Activated CD8-positive, alpha-beta memory T cell treated with anti-CD3 and anti-CD28 coated beads, Interleukin-2, amount 50 U/mL, for 24 hours (primary cell): ENCODE measurements around the gene GLUD1.
"Not testable (repeated sequence)": the region's sequence is repeated elsewhere in the genome, so short reads cannot be mapped to it uniquely, and the experiment has no call there.

Experiments used
- DNase-seq: peaks from one replicate; pipeline ENCODE4 v3.0.0-alpha.2; 2020; ENCODE audit errors: extremely low read depth

GLUD1 gene

GRCh38 chr10:87090779-87091178, 3.9 kb downstream of the GLUD1 start:
- no peak for DNase-seq

- DNase-seq = no peak
Observed at GRCh38 chr10:87089746-87090145, 4.9 kb downstream of the GLUD1 start.

DNA sequence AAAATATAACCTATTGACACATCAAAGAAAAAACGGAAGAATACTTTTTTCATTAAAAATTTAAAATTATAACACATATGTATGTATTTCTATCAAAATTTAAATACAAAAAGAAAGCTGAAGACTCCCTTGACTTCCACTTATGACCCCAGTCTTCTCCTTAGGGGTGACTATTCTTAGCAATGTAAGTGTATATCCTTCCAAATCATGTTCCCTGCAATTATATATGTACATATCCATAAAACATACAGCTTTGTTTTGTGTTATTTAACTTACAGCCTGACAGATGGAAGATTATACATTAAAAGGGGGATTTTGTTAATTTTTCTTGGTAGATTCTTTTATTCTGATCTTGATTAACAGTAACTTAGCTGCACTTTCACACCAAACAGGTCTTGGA, 9.1 kb downstream of the GLUD1 start:
- no peak for DNase-seq

GRCh38 chr10:87084291-87084782, 10.3 kb downstream of the GLUD1 start:
- not testable (repeated sequence) for DNase-seq

- DNase-seq = not testable (repeated sequence)
Observed at GRCh38 chr10:87083576-87084290, 10.9 kb downstream of the GLUD1 start.

DNA sequence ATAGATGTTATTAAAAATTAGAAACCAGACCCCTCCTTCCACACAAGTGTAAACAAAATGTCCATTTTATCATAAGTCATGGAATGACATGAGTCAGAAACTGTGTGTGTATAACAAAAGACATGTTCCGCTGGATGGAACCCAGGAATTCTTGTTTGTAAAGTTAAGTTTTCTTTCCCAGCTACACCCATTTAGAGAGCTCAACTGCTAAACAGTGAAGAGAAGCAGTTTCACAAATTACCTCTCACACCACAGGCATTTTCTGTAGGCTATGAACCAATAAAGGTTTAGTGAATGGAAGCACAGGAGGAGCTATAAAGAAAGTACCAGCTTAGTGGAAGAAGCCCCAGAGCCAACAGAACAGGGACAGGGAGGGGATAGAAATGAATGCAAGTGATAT, 12.4 kb downstream of the GLUD1 start:
- not testable (repeated sequence) for DNase-seq

- not testable (repeated sequence) for DNase-seq
Observed at GRCh38 chr10:87081574-87081973, 13.1 kb downstream of the GLUD1 start.

DNA sequence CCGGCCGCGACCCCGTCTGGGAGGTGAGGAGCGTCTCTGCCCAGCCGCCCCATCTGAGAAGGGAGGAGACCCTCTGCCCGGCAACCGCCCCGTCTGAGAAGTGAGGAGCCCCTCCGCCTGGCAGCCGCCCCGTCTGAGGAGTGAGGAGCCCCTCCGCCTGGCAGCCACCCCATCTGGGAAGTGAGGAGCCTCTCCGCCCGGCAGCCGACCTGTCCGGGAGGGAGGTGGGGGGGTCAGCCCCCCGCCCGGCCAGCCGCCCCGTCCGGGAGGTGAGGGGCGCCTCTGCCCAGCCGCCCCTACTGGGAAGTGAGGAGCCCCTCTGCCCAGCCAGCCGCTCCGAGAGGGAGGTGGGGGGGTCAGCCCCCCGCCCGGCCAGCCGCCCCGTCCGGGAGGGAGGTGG, 14.0 kb downstream of the GLUD1 start:
- not testable (repeated sequence) for DNase-seq

DNA sequence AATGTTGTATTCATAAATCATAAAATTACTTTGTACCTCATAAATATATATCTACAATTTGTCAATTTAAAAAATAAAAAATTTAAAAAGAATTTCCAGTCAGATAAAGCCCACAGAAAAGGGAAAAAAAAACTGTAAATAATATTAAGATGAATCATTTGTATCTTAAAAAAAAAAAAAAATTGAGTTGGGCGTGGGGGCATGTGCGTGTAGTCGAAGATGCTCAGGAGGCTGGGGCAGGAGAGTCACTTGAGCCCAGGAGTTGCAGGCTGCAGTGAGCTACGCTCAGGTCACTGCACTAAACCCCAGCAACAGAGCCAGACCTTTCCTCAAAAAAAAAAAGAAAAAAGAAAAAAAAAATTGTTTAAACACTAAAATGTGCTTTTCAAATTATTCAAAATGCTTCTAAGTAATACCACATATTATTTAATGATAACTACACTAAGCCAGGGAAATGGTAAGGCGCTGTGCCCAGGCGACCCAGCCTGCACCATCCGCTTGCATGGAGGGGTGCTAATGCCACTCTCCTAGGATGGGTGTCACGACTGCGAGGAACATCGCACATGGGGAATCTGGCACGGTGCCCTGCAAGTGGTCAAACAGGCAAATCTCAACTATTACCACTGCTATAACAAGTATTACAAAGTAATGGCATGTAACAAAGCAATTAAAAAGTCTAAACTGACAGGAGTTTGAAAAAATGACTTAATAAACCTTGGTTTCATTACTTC, 15.4 kb downstream of the GLUD1 start:
- DNase-seq = no peak

DNA sequence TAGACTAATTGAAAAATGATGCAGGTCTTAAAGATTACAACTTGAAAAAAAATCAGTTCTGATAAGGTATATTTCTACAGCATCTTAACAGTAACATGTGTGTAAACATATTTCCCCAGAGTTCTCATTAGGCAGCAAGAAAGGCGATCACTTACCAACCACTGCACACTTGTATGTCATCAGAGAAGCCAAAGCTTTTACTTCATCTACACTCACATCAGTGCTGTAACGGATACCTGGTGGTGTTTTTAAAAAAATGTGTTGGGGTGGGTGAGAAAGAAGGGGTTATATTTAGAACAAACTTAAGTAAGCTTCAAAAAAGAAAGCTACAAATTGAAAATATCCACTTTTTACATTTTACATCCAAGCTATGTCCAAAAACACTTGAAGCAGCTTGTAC, 18.2 kb downstream of the GLUD1 start:
- not testable (repeated sequence) for DNase-seq

DNA sequence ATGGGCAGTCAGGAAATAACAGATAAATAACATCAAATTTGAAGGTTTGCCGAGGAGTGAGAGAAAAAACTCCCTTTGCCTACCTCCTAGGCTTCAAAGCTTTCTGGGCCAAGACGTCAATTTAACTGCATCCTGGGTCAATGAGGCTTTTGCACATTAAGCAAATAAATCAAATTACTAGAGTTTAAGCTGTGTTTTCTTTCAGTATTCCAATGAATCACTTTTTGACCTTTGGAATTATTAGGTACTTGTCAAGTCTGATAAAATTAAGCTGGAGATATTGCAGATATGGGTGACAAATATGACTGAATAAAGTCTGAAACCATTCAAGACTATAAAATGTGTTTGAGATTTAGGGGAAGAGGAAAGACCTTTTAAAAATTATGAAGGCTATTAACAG, 22.2 kb downstream of the GLUD1 start:
- no peak for DNase-seq

GRCh38 chr10:87068281-87068680, 26.4 kb downstream of the GLUD1 start:
- DNase-seq = no peak

DNA sequence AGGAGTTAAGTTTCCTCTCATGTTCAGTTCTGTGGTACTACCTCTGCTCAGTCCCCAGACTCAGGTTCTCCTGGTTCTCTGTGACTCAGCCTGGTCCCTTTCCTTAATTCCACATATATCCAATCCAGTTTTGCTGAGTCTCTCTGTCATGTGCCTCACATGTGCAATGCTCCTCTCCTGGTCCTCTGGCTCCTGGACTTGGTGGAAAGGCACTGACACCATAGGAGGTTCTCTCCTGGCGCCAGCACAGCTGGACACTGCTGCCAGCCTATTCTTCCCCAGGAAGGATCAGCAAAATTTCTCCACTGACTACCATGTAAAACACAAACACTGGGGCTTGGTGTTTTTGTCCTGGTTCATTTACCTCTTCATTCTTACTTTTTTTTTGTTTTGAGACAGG, 27.8 kb downstream of the GLUD1 start:
- no peak for DNase-seq

DNA sequence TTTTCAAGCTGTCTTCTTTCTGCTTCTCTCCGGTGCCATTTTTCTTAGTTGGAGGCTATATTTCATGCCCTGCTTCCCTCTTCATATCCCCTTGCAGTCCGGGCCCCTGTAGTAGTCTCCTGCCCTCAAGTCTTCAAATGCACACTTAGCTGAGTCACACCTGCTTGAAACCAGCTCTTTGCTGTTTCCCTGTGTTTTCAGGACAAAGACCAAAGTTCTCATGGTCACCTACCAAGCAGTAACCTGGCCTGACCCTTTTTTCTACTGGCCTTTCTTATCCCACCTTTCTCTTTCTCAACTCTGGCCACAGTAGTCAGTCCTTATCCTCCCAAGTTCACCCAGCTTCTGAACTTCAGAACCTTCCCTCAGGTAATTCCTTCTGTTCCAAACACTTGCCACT, 28.5 kb downstream of the GLUD1 start:
- no peak for DNase-seq

GRCh38 chr10:87064651-87065050, 30.0 kb downstream of the GLUD1 start:
- DNase-seq = no peak

DNA sequence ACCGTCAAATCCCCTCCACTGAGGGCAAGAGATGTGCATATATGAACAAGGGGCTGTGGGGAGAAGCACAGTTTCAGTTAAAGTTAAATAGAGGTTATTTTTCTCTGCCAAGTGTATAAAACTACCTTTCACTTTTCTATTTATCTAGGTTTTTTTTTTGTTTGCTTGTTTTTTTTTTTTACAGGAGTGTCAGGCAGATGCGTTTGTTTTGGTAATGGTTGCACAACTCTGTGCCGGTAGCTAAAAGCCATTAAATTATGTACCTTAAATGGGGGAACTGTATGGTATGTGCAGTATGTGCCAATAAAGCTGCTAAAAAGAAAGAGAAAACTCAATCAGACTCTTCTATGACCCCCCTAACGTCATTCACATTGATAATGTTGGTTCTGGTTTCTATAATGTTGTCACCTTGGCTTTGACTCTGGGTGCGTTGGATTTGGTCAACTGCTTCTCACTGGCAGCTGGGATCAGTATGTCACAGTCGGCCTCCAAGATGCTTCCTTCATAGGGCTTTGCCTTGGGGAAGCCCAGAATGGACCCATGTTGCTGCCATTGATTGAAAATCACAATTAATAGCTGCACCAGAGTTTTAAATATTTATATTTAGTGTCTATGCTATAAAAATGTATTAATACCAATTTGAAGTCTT, 34.2 kb downstream of the GLUD1 start:
- no peak for DNase-seq

GRCh38 chr10:87059401-87059800, 35.2 kb downstream of the GLUD1 start:
- DNase-seq = no peak

DNA sequence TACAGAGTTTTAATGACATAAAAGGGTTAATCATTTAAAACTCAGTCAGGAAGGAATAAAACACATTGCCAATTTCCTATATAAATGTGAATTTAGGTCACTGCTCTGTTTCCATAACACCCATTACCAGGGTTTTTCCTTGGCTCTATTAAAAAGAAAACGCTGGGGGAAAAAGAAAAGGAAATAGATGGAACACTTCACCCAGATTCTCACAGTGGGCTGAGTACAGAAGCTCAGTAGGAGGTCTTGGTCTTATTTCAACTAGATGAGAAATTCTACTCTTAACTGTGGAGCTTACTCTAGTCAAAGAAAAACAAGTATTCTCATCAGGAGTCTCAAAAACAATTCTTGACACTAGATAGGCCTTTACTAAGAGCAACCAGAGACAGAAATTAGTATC, 36.5 kb downstream of the GLUD1 start:
- no peak for DNase-seq

GRCh38 chr10:87054373-87055295, 40.0 kb downstream of the GLUD1 start:
- DNase-seq = no peak

DNA sequence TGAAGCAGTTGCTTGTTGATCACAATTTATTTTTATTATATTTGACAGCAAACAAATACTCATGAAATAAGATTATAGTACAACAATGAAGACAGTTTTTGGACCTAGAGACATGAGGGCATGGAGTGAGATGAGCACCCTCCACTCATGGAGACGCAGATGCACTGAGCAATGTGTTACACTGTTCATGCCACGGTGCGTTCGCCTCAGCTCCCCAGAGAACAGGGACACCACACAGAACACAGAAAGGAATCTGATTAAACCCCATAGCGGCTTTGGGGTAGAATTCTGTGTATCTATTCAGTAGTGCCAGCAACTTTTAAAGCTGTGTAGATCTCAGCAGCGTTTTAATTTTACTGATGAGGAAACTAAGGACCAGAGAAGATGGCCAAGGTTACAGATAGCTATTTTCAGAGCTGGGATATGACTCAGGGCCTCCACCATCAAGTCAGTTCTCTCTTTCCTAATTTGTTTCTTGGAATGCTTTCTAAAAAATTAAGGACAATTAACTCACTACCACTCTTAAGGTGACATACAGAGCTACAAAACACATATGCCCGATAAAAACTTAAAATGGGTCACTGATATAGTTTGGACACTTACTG, 41.0 kb downstream of the GLUD1 start:
- no peak for DNase-seq

DNA sequence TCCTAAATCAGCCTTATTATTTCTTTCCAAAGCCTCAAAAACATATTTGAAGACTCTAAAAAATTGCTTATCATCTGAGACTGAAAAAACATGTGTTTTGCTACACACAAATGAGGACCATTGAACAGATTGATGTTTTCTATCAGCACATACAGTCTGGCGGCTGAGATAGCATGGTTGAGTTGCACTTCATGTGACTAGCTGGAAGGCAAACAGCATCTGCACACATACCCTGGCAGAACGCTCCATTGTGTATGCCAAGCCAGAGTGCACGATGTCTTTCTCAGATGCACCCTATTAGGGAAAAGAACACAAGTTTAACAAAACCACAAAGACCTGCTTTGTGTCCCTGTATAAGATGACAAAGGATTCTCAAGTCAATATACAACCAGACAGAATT, 41.5 kb downstream of the GLUD1 start:
- DNase-seq = no peak
